GM21825 (cell line): ENCODE results near the gene DSG2.
A peak's percentile ranks its signal among the peaks of the same experiment; 100 is the strongest.
"Not testable (repeated sequence)": the region's sequence is repeated elsewhere in the genome, so short reads cannot be mapped to it uniquely, and the experiment has no call there.

Experiments
- ATAC-seq: cut with Tn5 transposase; IDR thresholded peaks from one replicate; pipeline ENCODE4 v1.9.1; 2021; ENCODE audit warnings: mild to moderate bottlenecking, moderate library complexity; ENCODE audit not compliant: unreplicated experiment

Gene DSG2

DNA sequence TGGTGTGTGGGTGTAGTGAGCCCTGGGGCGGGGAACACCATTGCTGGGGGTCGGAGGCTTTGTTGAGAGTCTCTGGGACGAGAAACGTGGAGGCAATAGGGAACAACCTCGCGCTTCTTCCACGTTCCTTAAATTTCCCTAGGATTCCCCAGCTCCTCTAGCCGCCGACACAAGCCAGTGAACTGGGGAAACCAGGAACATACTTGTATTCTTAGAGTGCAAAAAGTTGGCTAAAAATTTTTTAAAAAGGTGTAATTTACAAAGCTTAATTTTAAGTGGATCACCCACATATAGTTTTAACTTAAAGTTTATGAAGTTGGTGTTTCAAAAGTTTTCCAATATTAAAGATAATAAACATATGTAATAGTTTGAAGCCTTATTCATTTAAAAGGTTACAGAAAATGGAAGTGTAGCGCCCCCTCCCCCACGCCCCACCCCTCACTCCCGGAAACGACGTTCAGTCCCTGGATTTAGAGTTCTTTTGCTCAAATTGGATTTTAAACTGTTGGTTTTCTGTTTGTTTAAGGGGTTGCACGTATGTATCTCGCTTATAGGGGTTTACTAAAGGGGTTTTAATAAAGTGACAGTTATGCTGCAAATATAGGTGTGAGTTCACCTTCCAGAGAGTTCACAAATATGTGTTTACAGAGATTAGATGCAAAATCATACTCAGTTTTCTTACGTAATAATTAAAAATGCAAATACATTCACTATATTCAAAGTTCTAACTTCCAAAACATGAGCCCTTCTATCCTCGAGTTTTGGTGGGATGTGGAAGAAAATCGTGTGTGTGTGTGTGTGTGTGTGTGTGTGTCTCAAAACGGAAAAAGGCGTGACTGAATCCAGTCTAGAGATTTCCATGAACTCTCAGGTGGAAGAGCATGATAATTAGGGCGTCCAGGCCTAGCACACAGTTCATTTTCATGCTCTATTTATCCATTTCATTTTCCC is 872 bp downstream of the DSG2 start:
- ATAC-seq = no peak

GRCh38 chr18:31500051-31500688 is 2.2 kb downstream of the DSG2 start:
- ATAC-seq = peak; percentile 87

GRCh38 chr18:31503011-31503410 is 5.0 kb downstream of the DSG2 start:
- ATAC-seq = no peak

DNA sequence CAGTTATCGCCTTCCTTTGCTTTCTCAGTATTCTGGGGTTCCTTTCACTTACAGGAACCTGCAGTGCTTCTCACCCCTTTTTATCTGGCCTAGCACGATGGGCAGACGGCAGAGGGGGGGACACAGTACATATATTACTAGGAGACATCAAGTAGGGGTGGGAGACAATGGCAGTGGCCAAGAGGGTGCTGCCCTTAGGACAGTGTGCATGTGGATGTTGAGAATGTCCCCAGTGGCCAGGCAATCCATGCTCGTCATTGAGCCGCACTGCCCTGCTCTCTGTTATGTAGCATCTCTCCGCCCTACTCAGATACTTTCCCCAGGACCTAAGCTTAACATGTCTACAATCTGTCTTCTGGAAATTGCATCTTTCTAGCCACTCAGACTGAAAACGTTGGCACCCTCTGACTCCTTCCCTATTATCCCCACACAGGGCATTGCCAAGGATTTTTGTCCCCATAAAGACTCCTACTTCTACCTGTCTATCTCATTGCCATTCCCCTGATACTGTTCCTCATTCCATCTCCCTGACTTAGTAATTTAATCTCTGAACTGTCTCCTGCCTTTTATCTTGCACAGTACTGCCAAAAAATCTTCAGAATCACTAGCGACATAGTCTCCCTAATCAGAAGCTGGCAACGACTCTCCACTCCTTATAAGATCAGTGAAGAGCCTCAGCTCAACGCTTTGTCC is 6.6 kb downstream of the DSG2 start:
- ATAC-seq = no peak

GRCh38 chr18:31505156-31505555 is 7.2 kb downstream of the DSG2 start:
- ATAC-seq = no peak

DNA sequence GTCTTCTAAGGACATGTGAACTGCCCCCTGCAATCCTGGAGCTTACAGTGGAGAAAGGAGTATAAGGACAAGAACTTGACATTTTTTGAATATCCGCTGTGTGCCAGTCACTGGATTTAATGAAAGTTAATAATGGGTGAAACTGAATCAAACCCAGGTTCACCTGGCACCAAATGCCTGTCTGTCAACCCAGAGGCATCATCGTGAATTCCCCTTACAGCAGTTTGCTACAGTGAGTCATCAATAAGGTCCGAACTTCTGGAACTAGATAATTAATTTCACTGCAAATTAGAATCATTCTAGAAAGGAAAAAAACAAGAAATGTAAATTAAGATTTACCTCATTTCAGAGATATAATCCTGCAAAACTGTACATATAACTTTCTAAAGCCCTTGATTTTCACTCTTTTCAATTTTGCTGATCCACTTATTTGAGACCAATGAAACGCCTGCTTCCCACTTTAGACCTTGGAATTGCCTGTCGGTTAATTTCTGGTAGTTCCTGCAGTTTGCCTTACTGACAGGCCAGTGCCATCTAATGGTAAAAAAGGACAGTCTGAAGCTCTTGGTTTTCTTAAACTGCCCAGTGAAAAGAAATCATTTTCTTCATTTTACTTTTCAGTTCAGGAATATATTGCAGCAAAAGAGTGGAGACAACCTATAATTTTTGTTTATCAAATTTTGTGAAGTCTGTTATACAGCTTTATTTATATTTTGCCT is 8.2 kb downstream of the DSG2 start:
- no peak for ATAC-seq

DNA sequence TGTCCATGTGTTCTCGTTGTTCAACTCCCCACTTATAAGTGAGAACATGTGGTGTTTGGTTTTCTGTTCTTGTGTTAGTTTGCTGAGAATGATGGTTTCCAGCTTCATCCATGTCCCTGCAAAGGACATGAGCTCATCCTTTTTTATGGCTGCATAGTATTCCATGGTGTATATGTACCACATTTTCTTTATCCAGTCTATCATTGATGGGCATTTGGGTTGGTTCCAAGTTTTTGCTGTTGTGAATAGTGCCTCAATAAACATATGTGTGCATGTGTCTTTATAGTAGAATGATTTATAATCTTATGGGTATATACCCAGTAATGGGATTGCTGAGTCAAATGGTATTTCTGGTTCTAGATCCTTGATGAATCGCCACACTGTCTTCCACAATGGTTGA is 9.1 kb downstream of the DSG2 start:
- not testable (repeated sequence) for ATAC-seq

- no peak for ATAC-seq
Observed at GRCh38 chr18:31508781-31509180, 10.8 kb downstream of the DSG2 start.

GRCh38 chr18:31509571-31509970 is 11.6 kb downstream of the DSG2 start:
- no peak for ATAC-seq

GRCh38 chr18:31510319-31510718 is 12.3 kb downstream of the DSG2 start:
- no peak for ATAC-seq

DNA sequence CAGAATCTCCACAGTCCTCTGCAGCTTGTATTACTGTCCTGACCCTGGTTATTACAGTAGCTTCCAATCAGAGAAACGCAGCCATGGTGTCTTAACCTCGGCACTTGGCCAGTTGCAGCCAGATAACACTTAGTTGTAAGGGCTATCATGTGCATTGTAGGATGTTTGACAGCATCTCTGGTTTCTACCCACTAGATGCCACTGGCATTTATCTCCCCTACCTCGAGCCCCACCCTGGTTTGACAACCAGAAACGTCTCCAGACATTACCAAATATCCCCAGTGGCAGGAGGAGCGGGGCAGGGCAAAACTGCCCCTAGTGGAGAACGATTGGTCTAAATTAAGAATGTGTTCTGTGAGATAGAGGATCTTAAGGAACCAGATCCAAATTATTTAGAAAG is 13.1 kb downstream of the DSG2 start:
- ATAC-seq = no peak

DNA sequence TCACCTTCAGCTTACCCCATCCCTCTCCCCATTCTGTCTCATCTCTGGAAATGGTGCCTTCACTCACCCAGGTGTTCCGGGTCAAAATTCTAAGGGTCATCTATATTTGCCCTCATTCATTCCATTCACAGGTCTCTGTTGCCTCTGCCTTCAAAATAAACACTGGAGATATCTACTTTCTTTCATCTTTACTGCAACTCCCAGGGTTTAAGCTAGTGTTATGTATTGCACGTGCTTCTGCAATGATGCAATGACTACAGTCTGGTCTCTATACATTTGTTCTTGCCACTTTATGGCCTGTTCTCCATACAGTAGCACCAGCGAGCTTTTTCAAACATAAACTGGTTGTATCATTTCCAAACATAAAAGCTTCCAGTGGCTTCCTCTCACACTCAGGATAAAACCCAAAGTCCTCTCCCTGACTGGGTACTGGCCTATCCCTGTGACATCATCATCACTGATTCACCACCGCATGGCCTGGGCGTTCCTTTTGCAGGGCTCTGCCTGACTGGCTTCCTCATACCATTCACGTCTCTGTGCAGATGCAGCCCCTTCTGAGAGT is 14.3 kb downstream of the DSG2 start:
- no peak for ATAC-seq

- no peak for ATAC-seq
Observed at GRCh38 chr18:31513189-31513935, 15.4 kb downstream of the DSG2 start.

- no peak for ATAC-seq
Observed at GRCh38 chr18:31516437-31516836, 18.5 kb downstream of the DSG2 start.

DNA sequence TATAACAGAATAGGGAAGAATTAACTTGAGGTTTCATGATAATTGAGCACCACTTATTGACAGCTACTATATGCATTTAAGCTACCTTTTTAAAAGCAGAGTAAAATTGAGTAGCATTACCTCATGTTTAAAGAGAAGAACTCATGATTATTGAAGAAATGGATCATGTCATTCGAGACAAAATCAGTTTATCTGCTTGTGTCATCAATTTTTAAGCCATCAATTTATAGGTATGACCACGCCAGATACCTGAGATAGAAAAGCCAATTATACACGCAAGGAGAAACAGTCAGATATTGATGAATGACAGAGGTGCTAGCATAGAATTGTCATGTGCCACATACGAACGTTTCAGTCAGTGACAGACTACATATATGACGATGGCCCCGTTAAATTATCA is 28.4 kb downstream of the DSG2 start:
- ATAC-seq = no peak

- no peak for ATAC-seq
Observed at GRCh38 chr18:31533236-31533635, 35.3 kb downstream of the DSG2 start.

- ATAC-seq = no peak
Observed at GRCh38 chr18:31538837-31539236, 40.9 kb downstream of the DSG2 start.

DNA sequence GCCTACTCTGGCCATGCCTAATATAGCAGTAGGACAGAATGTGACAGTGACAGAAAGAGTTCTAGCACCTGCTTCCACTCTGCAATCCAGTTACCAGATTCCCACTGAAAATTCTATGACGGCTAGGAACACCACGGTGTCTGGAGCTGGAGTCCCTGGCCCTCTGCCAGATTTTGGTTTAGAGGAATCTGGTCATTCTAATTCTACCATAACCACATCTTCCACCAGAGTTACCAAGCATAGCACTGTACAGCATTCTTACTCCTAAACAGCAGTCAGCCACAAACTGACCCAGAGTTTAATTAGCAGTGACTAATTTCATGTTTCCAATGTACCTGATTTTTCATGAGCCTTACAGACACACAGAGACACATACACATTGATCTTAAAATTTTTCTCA is 48.5 kb downstream of the DSG2 start:
- ATAC-seq = no peak

- no peak for ATAC-seq
Observed at GRCh38 chr18:31548853-31549252, 50.9 kb downstream of the DSG2 start.

GRCh38 chr18:31549416-31549815 is 51.4 kb downstream of the DSG2 start:
- no peak for ATAC-seq
